Endothelial cell of umbilical vein (primary cell): Measurements from ENCODE around the gene CPVL. TPM values are rescaled to one million over a fixed set of nuclear protein-coding genes. Genes with fewer than 3 reads are reported as not detected.

Source experiments
- BruUV-seq: library from RNA; stranded (reverse); fragments of 400-500 nt; replicated peaks from 2 replicates; lab custom pipeline; 2021; lab: Mats Ljungman, UMichigan
- CTCF ChIA-PET: fragments of 300-600, 350-600 bp; sonication (Branson Sonifier 250); formaldehyde crosslinking; loops from one replicate; lab custom pipeline; 2021; ENCODE audit warnings: antibody characterized with exemption, inconsistent platforms; lab: Charles Lee
- POLR2A ChIA-PET: fragments of 300-600, 350-600 bp; sonication (Branson Sonifier 250); formaldehyde crosslinking; loops from one replicate; lab custom pipeline; 2021; ENCODE audit warnings: antibody characterized with exemption, inconsistent platforms; lab: Charles Lee
- DNase-seq: peaks from one replicate; pipeline ENCODE4 v3.0.0-alpha.2; 2011; ENCODE audit warnings: low read depth, low spot score
- FAIRE-seq: peaks from 2 replicates; lab custom pipeline; 2011; peaks lifted over from hg19 to GRCh38; lab: Jason Lieb, UNC
- H2AFZ ChIP-seq: 2 replicates; pipeline ENCODE4 v1.6.0; 2012; ENCODE audit warnings: low read depth, low read length, control low read depth, inconsistent platforms
- H3K27ac ChIP-seq: 2 replicates; pipeline ENCODE4 v1.5.1; 2011; ENCODE audit warnings: low read depth, mild to moderate bottlenecking, control low read depth, low read length, moderate library complexity; ENCODE audit not compliant: insufficient read depth
- H3K27me3 ChIP-seq, 2 experiments: 2 replicates each; pipeline versions ENCODE4 v1.6.0 to v1.6.1; 2011; ENCODE audit warnings: low read length in 2 of 2, mixed read lengths in 1 of 2; ENCODE audit not compliant: control insufficient read depth in 2 of 2, insufficient read depth in 2 of 2
- H3K36me3 ChIP-seq, 2 experiments: 2 replicates in 1 of 2; 3 replicates in 1 of 2; pipeline ENCODE4 v1.5.1; 2011; ENCODE audit warnings: low read length in 2 of 2, mild to moderate bottlenecking in 1 of 2, moderate library complexity in 1 of 2; ENCODE audit not compliant: control insufficient read depth in 2 of 2, insufficient read depth in 2 of 2; ENCODE audit errors: extremely low read depth in 1 of 2
- H3K4me1 ChIP-seq: 3 replicates; pipeline ENCODE4 v1.5.1; 2011; ENCODE audit warnings: mild to moderate bottlenecking, low read length; ENCODE audit not compliant: control insufficient read depth, insufficient read depth; ENCODE audit errors: extremely low read depth
- H3K4me2 ChIP-seq: 2 replicates; pipeline ENCODE4 v1.6.1; 2011; ENCODE audit warnings: low read length, control low read depth, mixed read lengths; ENCODE audit not compliant: insufficient read depth
- H3K4me3 ChIP-seq, 3 experiments: fragments of 200-600 bp in 1 of 3; sonication (generic), shearing (Covaris generic) in 1 of 3; replicated peaks in 1 of 3; 2 replicates each; pipeline ENCODE4 v1.5.1; 2011 to 2016; ENCODE audit warnings: control low read depth in 3 of 3, low read length in 3 of 3, mild to moderate bottlenecking in 2 of 3, inconsistent platforms in 1 of 3, low read depth in 1 of 3, moderate library complexity in 1 of 3; ENCODE audit not compliant: insufficient read depth in 1 of 3
- H3K79me2 ChIP-seq: 2 replicates; pipeline ENCODE4 v1.6.0; 2012; ENCODE audit warnings: low read length, inconsistent platforms; ENCODE audit not compliant: control insufficient read depth, insufficient read depth
- H3K9ac ChIP-seq: replicated peaks from 2 replicates; pipeline ENCODE3; 2011; ENCODE audit warnings: low read length, control low read depth; ENCODE audit not compliant: insufficient read depth; ENCODE audit errors: extremely low read depth
- H3K9me1 ChIP-seq: replicated peaks from 3 replicates; pipeline ENCODE4 v1.6.0; 2011; ENCODE audit warnings: mild to moderate bottlenecking, low read length; ENCODE audit not compliant: control insufficient read depth, insufficient read depth; ENCODE audit errors: extremely low read depth
- H3K9me3 ChIP-seq: replicated peaks from 2 replicates; pipeline ENCODE4 v1.5.1; 2012; ENCODE audit warnings: low read length, inconsistent platforms; ENCODE audit not compliant: control insufficient read depth, insufficient read depth
- H4K20me1 ChIP-seq: replicated peaks from 2 replicates; pipeline ENCODE3; 2011; ENCODE audit warnings: mild to moderate bottlenecking, low read length; ENCODE audit not compliant: control insufficient read depth, insufficient read depth; ENCODE audit errors: extremely low read depth
- FOS ChIP-seq: IDR thresholded peaks from 2 replicates; pipeline ENCODE4 v1.6.1; 2011; ENCODE audit warnings: mild to moderate bottlenecking, low read length, moderate library complexity, borderline replicate concordance; ENCODE audit not compliant: insufficient read depth
- JUN ChIP-seq: IDR thresholded peaks from 2 replicates; pipeline ENCODE4 v1.6.1; 2011; ENCODE audit warnings: borderline replicate concordance, low read depth; ENCODE audit not compliant: insufficient read length, insufficient read depth
- POLR2AphosphoS5 ChIP-seq: IDR thresholded peaks from 2 replicates; pipeline ENCODE4 v1.6.1; 2012; ENCODE audit warnings: low read depth, mild to moderate bottlenecking, control low read depth, low read length, moderate library complexity; ENCODE audit not compliant: insufficient read depth
- dilution Hi-C: fragments of 300-500 bp; cut with MboI; formaldehyde crosslinking; loops from one replicate; pipeline ENCODE4 v1.15.0; 2019; ENCODE audit warnings: low sequenced_read_pairs; ENCODE audit not compliant: extremely low pct_ligation_motif_present
- intact Hi-C: fragments of 100-400 bp; cut with micrococcal nuclease; formaldehyde crosslinking; loops from one replicate; pipeline ENCODE4 v1.10.0; 2022
- polyA plus RNA-seq, 4 experiments: library from polyadenylated mRNA; depleted of rRNA in 3 of 4; stranded (reverse) in 3 of 4; unstranded in 1 of 4; fragments of >200 nt; gene quantifications; 2 replicates each; pipeline versions ENCODE4 v1.2.1 to v1.2.3, GENCODE V29; 2011 to 2012; ENCODE audit warnings: missing spikeins in 1 of 4
- total RNA-seq: library from RNA; stranded (reverse); gene quantifications from 2 replicates; pipeline ENCODE4 v1.2.3, GENCODE V29; 2021

The CPVL gene
- total and polyA plus RNA-seq, 2 donors (not counting 3 experiments of a cell fraction or from before 2014, with no cell fraction given), result 0.14 TPM; not detected in 1

DNA sequence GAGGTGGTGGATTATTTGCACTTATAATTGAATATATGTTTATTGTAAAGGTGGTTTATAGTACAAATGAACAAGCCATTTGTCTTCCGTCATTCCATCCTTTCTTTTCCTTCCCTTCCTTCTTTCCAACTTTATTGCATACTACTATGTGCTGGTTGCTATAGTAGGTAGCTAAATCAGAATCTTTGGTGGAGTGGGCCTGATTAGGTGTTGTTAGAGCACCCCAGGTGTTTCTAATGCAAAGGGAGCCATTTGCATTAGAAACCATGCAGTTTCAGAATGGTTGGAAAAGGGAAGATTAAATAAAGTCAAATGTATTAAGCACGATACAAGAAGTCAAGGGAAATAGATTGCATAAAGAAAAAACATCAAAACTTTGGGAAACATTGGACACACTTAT is 99.4 kb downstream of the CPVL start:
- DNase-seq (no peak), FAIRE-seq (no peak)
- no peak overlapping the region for H3K27ac ChIP-seq
- no peak overlapping the region for H3K4me2 ChIP-seq
- no peak overlapping the region for H2AFZ ChIP-seq
- no peak overlapping the region for H3K4me3 ChIP-seq
- intact Hi-C loops, result no loop called here
- no peaks in the 10 kb centered on the region for H3K4me1 ChIP-seq
- TF ChIP-seq POLR2AphosphoS5 (no peak), JUN (no peak)
- H4K20me1 ChIP-seq, result no peaks in the 10 kb centered on the region
- ChIA-PET POLR2A (no interaction called here), CTCF (no interaction called here)
- H3K9me1 ChIP-seq, result no peaks in the 10 kb centered on the region
- no peaks in the 10 kb centered on the region for H3K27me3 ChIP-seq
- H3K36me3 ChIP-seq, result no peaks in the 10 kb centered on the region
- no peak overlapping the region for H3K9ac ChIP-seq
- dilution Hi-C loops, result no loop called here
- H3K9me3 ChIP-seq, result no peaks in the 10 kb centered on the region
- no TSS peak for BruUV-seq
- no peaks in the 10 kb centered on the region for H3K79me2 ChIP-seq

DNA sequence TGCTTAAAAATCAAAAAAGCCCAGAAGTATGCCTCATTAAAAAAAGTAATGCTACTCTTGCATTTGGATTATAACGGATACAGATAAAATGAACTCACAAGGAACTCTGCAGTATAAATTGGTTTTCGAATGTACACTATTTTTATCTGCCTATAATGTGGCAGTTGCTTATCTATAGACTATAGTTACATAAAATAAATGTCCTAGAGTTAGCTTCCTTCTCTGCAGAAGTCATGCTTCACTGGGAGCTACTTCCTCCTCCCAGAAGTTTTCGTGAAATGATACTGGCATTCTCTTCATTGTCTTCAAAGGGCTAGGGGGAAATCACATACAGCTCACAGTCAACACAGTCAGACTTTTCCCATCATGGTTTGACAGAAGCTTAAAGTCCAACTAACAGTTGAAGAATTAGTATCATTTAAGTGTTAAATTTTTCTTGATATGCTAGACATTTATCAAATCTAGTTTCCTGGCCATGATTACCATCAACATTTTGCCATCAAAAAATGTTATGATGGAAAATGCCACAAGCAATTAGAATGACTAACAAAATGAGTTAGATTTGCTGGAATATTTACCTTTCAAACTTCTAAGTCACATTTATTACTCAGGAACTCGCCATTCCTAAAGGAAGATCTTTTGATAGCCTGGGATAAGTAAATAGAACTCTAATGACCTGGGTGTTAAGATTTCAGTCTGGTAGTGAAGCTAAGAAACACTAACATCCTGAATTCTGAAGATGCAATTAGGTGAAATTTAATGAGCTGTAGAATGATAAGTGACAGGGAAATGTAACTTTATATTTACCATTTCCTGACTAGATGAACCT is 100.9 kb downstream of the CPVL start:
- Histone ChIP-seq H3K4me2 (no peak overlapping the region), H3K27me3 (no peaks in the 10 kb centered on the region), H3K9ac (no peak overlapping the region), H3K27ac (no peak overlapping the region), H3K79me2 (no peaks in the 10 kb centered on the region), H3K4me1 (peaks cover 5% of the 10 kb centered on the region), H4K20me1 (no peaks in the 10 kb centered on the region), H3K36me3 (no peaks in the 10 kb centered on the region), H3K9me3 (no peaks in the 10 kb centered on the region), H3K9me1 (no peaks in the 10 kb centered on the region), H2AFZ (no peak overlapping the region), H3K4me3 (no peak overlapping the region)
- POLR2A ChIA-PET, result no interaction called here
- no TSS peak for BruUV-seq
- TF ChIP-seq FOS (no peak), JUN (no peak)
- dilution Hi-C loops (no loop called here), intact Hi-C loops (no loop called here)
- CTCF ChIA-PET, result interaction anchor here (0.7 to 1.4 kb wide), 4 partner anchors 12 to 118 kb away, joined by 3 to 4 read pairs (median 4); no protein-coding TSS in a partner anchor
- DNase-seq (no peak), FAIRE-seq (no peak)
